IMR-90 (cell line): ENCODE results near the gene AFDN. TPM values are rescaled to one million over a fixed set of nuclear protein-coding genes. Genes with fewer than 3 reads are reported as not detected.

Source experiments
- ATAC-seq: fragments of 200-7000 bp; cut with Tn5 transposase; 2 replicates; pipeline ENCODE4 v1.9.1; 2020; ENCODE audit warnings: low read depth, mild to moderate bottlenecking, moderate library complexity
- BruUV-seq: library from RNA; stranded (reverse); fragments of 400-500 nt; replicated peaks from 2 replicates; lab custom pipeline; 2021; lab: Mats Ljungman, UMichigan
- CTCF ChIA-PET: fragments of 300-600 bp; formaldehyde crosslinking; extraction: SDS; loops from one replicate; lab custom pipeline; 2021; ENCODE audit warnings: antibody characterized with exemption; lab: Yijun Ruan, JAX
- POLR2A ChIA-PET: fragments of 300-600 bp; sonication (Branson Sonifier 250); formaldehyde crosslinking; loops from one replicate; lab custom pipeline; 2022; ENCODE audit warnings: antibody characterized with exemption; ENCODE audit not compliant: unreplicated experiment; lab: Charles Lee
- DNase-seq: peaks from one replicate; pipeline ENCODE4 v3.0.0; 2013
- H2AFZ ChIP-seq: replicated peaks from 2 replicates; pipeline ENCODE3; 2013; ENCODE audit warnings: low read length, mild to moderate bottlenecking; ENCODE audit not compliant: poor library complexity
- H2AK5ac ChIP-seq: 2 replicates; pipeline ENCODE4 v1.6.1; 2013; ENCODE audit warnings: low read depth, low read length, inconsistent platforms
- H2AK9ac ChIP-seq: replicated peaks from 2 replicates; pipeline ENCODE3; 2013; ENCODE audit warnings: mild to moderate bottlenecking, low read depth, low read length, moderate library complexity; ENCODE audit not compliant: poor library complexity
- H2BK120ac ChIP-seq: 2 replicates; pipeline ENCODE4 v1.6.1; 2013; ENCODE audit warnings: low read depth, low read length, inconsistent platforms
- H2BK15ac ChIP-seq: 3 replicates; pipeline ENCODE4 v1.6.1; 2013; ENCODE audit warnings: low read depth, low read length, inconsistent platforms
- H2BK20ac ChIP-seq: 2 replicates; pipeline ENCODE4 v1.6.1; 2013; ENCODE audit warnings: low read depth, mild to moderate bottlenecking, inconsistent platforms, low read length, moderate library complexity
- H2BK5ac ChIP-seq: 2 replicates; pipeline ENCODE4 v1.6.1; 2013; ENCODE audit warnings: mild to moderate bottlenecking, low read depth, low read length, inconsistent platforms; ENCODE audit not compliant: poor library complexity, severe bottlenecking
- H3K14ac ChIP-seq: replicated peaks from 2 replicates; pipeline ENCODE4 v1.6.1; 2013; ENCODE audit warnings: low read depth, low read length, inconsistent platforms
- H3K18ac ChIP-seq: 2 replicates; pipeline ENCODE4 v1.6.1; 2013; ENCODE audit warnings: low read depth, low read length, control low read depth
- H3K23ac ChIP-seq: 2 replicates; pipeline ENCODE4 v1.6.1; 2013; ENCODE audit warnings: low read depth, low read length, inconsistent platforms
- H3K27ac ChIP-seq: 2 replicates; pipeline ENCODE4 v1.5.1; 2013; ENCODE audit warnings: mild to moderate bottlenecking, control low read depth, low read length; ENCODE audit not compliant: insufficient read depth
- H3K27me3 ChIP-seq: 2 replicates; pipeline ENCODE4 v1.6.1; 2013; ENCODE audit warnings: low read length; ENCODE audit not compliant: control insufficient read depth, insufficient read depth
- H3K36me3 ChIP-seq: 2 replicates; pipeline ENCODE4 v1.6.1; 2013; ENCODE audit warnings: low read length, mixed read lengths; ENCODE audit not compliant: control insufficient read depth, insufficient read depth
- H3K4ac ChIP-seq: 2 replicates; pipeline ENCODE4 v1.6.1; 2013; ENCODE audit warnings: low read depth, low read length, inconsistent platforms
- H3K4me1 ChIP-seq: 2 replicates; pipeline ENCODE4 v1.6.1; 2013; ENCODE audit warnings: low read length, mixed read lengths; ENCODE audit not compliant: control insufficient read depth, insufficient read depth
- H3K4me2 ChIP-seq: 2 replicates; pipeline ENCODE4 v1.6.1; 2013; ENCODE audit warnings: low read depth, mild to moderate bottlenecking, control low read depth, low read length, moderate library complexity
- H3K4me3 ChIP-seq: 2 replicates; pipeline ENCODE4 v1.5.1; 2013; ENCODE audit warnings: low read depth, mild to moderate bottlenecking, control low read depth, low read length, moderate library complexity; ENCODE audit not compliant: insufficient read depth
- H3K56ac ChIP-seq: 2 replicates; pipeline ENCODE4 v1.6.1; 2013; ENCODE audit warnings: low read length, inconsistent platforms; ENCODE audit not compliant: insufficient read depth; ENCODE audit errors: extremely low read depth
- H3K79me1 ChIP-seq, 2 experiments: 2 replicates each; pipeline ENCODE4 v1.6.1; 2013; ENCODE audit warnings: low read length in 2 of 2, inconsistent platforms in 1 of 2, low read depth in 1 of 2
- H3K9ac ChIP-seq: 2 replicates; pipeline ENCODE4 v1.6.1; 2013; ENCODE audit warnings: low read depth, low read length, control low read depth
- H3K9me1 ChIP-seq: 2 replicates; pipeline ENCODE4 v1.6.1; 2013; ENCODE audit warnings: low read length, inconsistent platforms; ENCODE audit not compliant: insufficient read depth
- H3K9me3 ChIP-seq: 2 replicates; pipeline ENCODE4 v1.6.1; 2013; ENCODE audit warnings: low read length; ENCODE audit not compliant: control insufficient read depth, insufficient read depth
- H4K20me1 ChIP-seq: 2 replicates; pipeline ENCODE4 v1.6.1; 2013; ENCODE audit warnings: low read length, inconsistent platforms; ENCODE audit not compliant: insufficient read depth
- H4K5ac ChIP-seq: 2 replicates; pipeline ENCODE4 v1.6.1; 2013; ENCODE audit warnings: mild to moderate bottlenecking, low read depth, low read length, control low read depth
- H4K8ac ChIP-seq, 2 experiments: 2 replicates each; pipeline ENCODE4 v1.6.1; 2013; ENCODE audit warnings: low read depth in 2 of 2, low read length in 2 of 2, control low read depth in 1 of 2, inconsistent platforms in 1 of 2
- H4K91ac ChIP-seq: 2 replicates; pipeline ENCODE4 v1.6.1; 2013; ENCODE audit warnings: low read depth, low read length, inconsistent platforms; ENCODE audit not compliant: insufficient read depth
- BHLHE40 ChIP-seq: fragments of 150-350 bp; IDR thresholded peaks from 2 replicates; pipeline ENCODE4 v1.6.1; 2016; ENCODE audit warnings: mild to moderate bottlenecking, low read depth, low read length
- CEBPB ChIP-seq: IDR thresholded peaks from 2 replicates; pipeline ENCODE4 v1.6.1; 2012; ENCODE audit warnings: low read depth, low read length, improper control_type of control experiment
- CHD1 ChIP-seq: IDR thresholded peaks from 2 replicates; pipeline ENCODE4 v1.6.1; 2012; ENCODE audit warnings: low read depth, low read length, improper control_type of control experiment
- CTCF ChIP-seq: conservative IDR thresholded peaks from 2 replicates; pipeline ENCODE4 v1.5.1; 2012; ENCODE audit warnings: mild to moderate bottlenecking, low read depth, low read length, improper control_type of control experiment
- ELK1 ChIP-seq: fragments of 150-350 bp; IDR thresholded peaks from 2 replicates; pipeline ENCODE4 v1.6.1; 2016; ENCODE audit warnings: low read depth, mild to moderate bottlenecking, low read length, moderate library complexity, borderline replicate concordance
- FOS ChIP-seq: fragments of 150-350 bp; IDR thresholded peaks from 2 replicates; pipeline ENCODE4 v1.6.1; 2016; ENCODE audit warnings: low read depth, low read length
- MAFK ChIP-seq: IDR thresholded peaks from 2 replicates; pipeline ENCODE4 v1.6.1; 2012; ENCODE audit warnings: low read depth, low read length, improper control_type of control experiment
- MAZ ChIP-seq: IDR thresholded peaks from 2 replicates; pipeline ENCODE4 v1.6.1; 2012; ENCODE audit warnings: low read depth, mild to moderate bottlenecking, low read length, improper control_type of control experiment, moderate library complexity, borderline replicate concordance
- MXI1 ChIP-seq: IDR thresholded peaks from 2 replicates; pipeline ENCODE4 v1.6.1; 2012; ENCODE audit warnings: low read depth, mild to moderate bottlenecking, low read length, moderate library complexity, borderline replicate concordance
- NFE2L2 ChIP-seq: fragments of 150-350 bp; IDR thresholded peaks from 2 replicates; pipeline ENCODE4 v1.6.1; 2016; ENCODE audit warnings: low read depth, mild to moderate bottlenecking, low read length
- POLR2A ChIP-seq: IDR thresholded peaks from 2 replicates; pipeline ENCODE4 v1.6.1; 2012; ENCODE audit warnings: mild to moderate bottlenecking, low read depth, low read length
- RAD21 ChIP-seq: IDR thresholded peaks from 2 replicates; pipeline ENCODE4 v1.6.1; 2012; ENCODE audit warnings: low read length, improper control_type of control experiment
- RCOR1 ChIP-seq: IDR thresholded peaks from 2 replicates; pipeline ENCODE4 v1.6.1; 2012; ENCODE audit warnings: mild to moderate bottlenecking, low read length, improper control_type of control experiment; ENCODE audit not compliant: insufficient replicate concordance
- RFX5 ChIP-seq: IDR thresholded peaks from 2 replicates; pipeline ENCODE4 v1.8.0; 2012; ENCODE audit warnings: low read depth, mild to moderate bottlenecking, low read length, moderate library complexity
- SMC3 ChIP-seq: fragments of 150-350 bp; IDR thresholded peaks from 2 replicates; pipeline ENCODE4 v1.6.1; 2016; ENCODE audit warnings: low read depth, mild to moderate bottlenecking, antibody characterized with exemption, low read length, moderate library complexity
- USF2 ChIP-seq: fragments of 150-350 bp; IDR thresholded peaks from 2 replicates; pipeline ENCODE4 v1.6.1; 2017; ENCODE audit warnings: mild to moderate bottlenecking, antibody characterized with exemption, low read length, low read depth
- WGBS, 2 experiments: methylation state at CpG; one replicate each; pipeline versions ENCODE4 v1.1.5 to v1.1.7; 2013; ENCODE audit warnings: missing lambda C conversion rate in 2 of 2; ENCODE audit not compliant: insufficient read length in 1 of 2; ENCODE audit errors: extremely low coverage in 2 of 2; 5-methylcytosine and 5-hydroxymethylcytosine counted together
- dilution Hi-C: fragments of 300-500 bp; cut with HindIII; formaldehyde crosslinking; loops from one replicate; pipeline ENCODE4 v1.14.3; 2018; ENCODE audit warnings: low sequenced_read_pairs; ENCODE audit not compliant: unreplicated experiment
- in situ Hi-C: fragments of 300-500 bp; cut with MboI; formaldehyde crosslinking; loops from 3 replicates; pipeline ENCODE4 v1.14.3; 2019; ENCODE audit warnings: low sequenced_read_pairs, inconsistent platforms, mixed read lengths
- intact Hi-C: fragments of 100-400 bp; cut with micrococcal nuclease; formaldehyde crosslinking; loops from 2 replicates; pipeline ENCODE4 v1.10.0; 2022
- polyA plus RNA-seq, 3 experiments: library from polyadenylated mRNA; depleted of rRNA; stranded (reverse); fragments of >200 nt; gene quantifications; 2 replicates each; pipeline ENCODE4 v1.2.3, GENCODE V29; 2012; ENCODE audit warnings: low replicate concordance in 1 of 3
- total RNA-seq: library from RNA; depleted of rRNA; stranded (reverse); fragments of >200 nt; gene quantifications from 2 replicates; pipeline ENCODE4 v1.2.3, GENCODE V29; 2012

Gene AFDN
- total and polyA plus RNA-seq, 2 of the 4 experiments (the other 2 are of a cell fraction), result 11.6 to 20.8 TPM

GRCh38 chr6:167881327-167881726, 54.6 kb downstream of the AFDN start:
- no peak for ATAC-seq
- CTCF ChIA-PET, result no interaction called here
- Histone ChIP-seq H2BK15ac (no peak overlapping the region), H3K4me3 (no peak overlapping the region), H3K36me3 (peaks cover 3% of the 10 kb centered on the region; the same call in 1 of the 2 replicates), H3K14ac (no peak overlapping the region), H3K27ac (no peak overlapping the region), H3K9ac (no peak overlapping the region), H4K5ac (no peak overlapping the region), H3K4me1 (no peaks in the 10 kb centered on the region), H3K18ac (no peak overlapping the region), H4K20me1 (no peaks in the 10 kb centered on the region), H3K27me3 (no peaks in the 10 kb centered on the region), H4K8ac (no peak overlapping the region), H3K4ac (no peak overlapping the region), H2AK5ac (no peak overlapping the region), H2AK9ac (no peak overlapping the region), H3K23ac (no peak overlapping the region), H3K9me1 (no peaks in the 10 kb centered on the region), H4K91ac (no peak overlapping the region), H3K4me2 (no peak overlapping the region), H3K56ac (no peak overlapping the region), H2BK20ac (no peak overlapping the region), H2AFZ (no peak overlapping the region), H2BK120ac (no peak overlapping the region), H2BK5ac (no peak overlapping the region), H3K9me3 (no peaks in the 10 kb centered on the region), H3K79me1 (no peaks in the 10 kb centered on the region)
- DNase-seq, result no peak
- in situ Hi-C loops (loop anchor here (25.0 kb wide), 1 partner anchor 669 kb away; no protein-coding TSS in a partner anchor), intact Hi-C loops (no loop called here), dilution Hi-C loops (no loop called here)
- TF ChIP-seq RCOR1, result no peak
- TF ChIP-seq USF2, result no peak
- TF ChIP-seq NFE2L2, result no peak
- TF ChIP-seq MAFK, result no peak
- no peak for TF ChIP-seq CEBPB
- TF ChIP-seq SMC3, result no peak
- TF ChIP-seq RFX5, result no peak
- TF ChIP-seq FOS, result no peak
- no peak for TF ChIP-seq MAZ
- TF ChIP-seq ELK1, result no peak
- no peak for TF ChIP-seq RAD21
- TF ChIP-seq BHLHE40, result no peak
- no peak for TF ChIP-seq MXI1
- no peak for TF ChIP-seq POLR2A
- no peak for TF ChIP-seq CTCF
- no peak for TF ChIP-seq CHD1
- POLR2A ChIA-PET, result no interaction called here
- no TSS peak for BruUV-seq
- WGBS, 2 experiments, result no CpG with 5 or more reads among the region's 2 CpGs
